SKM-1 (cell line): ENCODE results near the gene ARHGAP30.
"Not testable (repeated sequence)": the region's sequence is repeated elsewhere in the genome, so short reads cannot be mapped to it uniquely, and the experiment has no call there.

Experiments
- DNase-seq: peaks from one replicate; lab custom pipeline; 2025; ENCODE audit not compliant: unreplicated experiment; lab: John Stamatoyannopoulos, UW

The ARHGAP30 gene

GRCh38 chr1:161073474-161074121, 3.9 kb upstream of the ARHGAP30 start:
- no peak for DNase-seq

- DNase-seq: no peak
These were observed 3.2 kb upstream of the ARHGAP30 start for GRCh38 chr1:161072751-161073449.

DNA sequence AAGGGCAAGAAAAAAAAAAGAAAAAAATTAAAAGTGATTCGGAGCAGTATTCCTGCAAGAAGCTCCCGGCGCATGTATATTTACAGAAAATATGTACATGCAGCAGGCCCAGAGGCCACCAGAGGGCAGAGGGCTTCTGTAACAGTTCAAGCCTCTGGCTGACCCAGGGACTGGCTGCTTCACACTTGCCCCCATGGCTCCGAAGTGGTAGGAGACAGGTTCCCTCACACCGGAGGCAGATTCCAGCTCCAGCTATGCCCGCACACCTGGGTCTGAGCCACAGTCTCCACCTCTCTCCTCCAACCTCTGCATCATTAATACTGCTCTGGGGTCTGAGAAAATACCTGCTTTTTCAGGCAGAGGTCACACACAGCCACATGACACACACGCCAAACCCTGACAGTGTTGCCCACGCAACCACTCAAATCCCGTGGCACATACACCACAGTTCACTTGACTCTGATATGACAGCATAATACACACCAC, 2.2 kb upstream of the ARHGAP30 start:
- DNase-seq: peak; percentile 60

DNA sequence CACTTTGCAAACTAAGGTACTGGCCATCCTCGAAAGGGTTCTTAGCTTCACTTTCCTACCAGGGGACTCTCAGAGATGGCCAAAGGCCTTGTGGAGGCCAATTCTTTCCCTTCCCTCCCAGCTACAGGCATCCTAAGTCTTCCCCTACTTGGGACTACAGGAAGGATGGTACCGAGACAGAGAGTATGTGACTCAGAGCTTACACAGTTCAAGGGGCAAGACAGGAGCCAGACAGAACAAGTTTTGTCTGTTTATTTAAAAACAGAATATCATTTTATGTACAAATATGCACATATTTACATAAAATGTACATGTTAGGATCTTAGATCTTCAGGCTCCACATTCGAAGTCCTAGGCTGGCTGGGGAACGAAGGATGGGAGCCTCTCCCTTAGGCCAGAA, 1.1 kb upstream of the ARHGAP30 start:
- DNase-seq: no peak

- DNase-seq: no peak
These were observed 450 bp downstream of the ARHGAP30 start for GRCh38 chr1:161069241-161069640.

- peak; percentile 97 for DNase-seq
These were observed 1.1 kb downstream of the ARHGAP30 start for GRCh38 chr1:161068306-161069234.

GRCh38 chr1:161066694-161067093, 3.0 kb downstream of the ARHGAP30 start:
- no peak for DNase-seq

DNA sequence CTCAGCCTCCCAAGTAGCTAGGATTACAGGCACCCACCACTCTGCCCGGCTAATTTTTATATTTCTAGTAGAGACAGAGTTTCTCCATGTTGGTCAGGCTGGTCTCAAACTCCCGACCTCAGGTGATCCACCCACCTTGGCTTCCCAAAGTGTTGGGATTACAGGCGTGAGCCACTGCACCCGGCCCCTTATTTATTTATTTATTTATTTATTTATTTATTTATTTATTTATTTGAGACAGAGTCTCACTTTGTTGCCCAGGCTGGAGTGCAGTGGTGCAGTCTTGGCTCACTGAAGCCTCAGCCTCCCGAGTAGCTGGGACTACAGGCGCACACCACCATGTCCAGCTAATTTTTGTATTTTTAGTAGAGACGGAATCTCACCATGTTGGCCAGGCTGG, 4.0 kb downstream of the ARHGAP30 start:
- not testable (repeated sequence) for DNase-seq

DNA sequence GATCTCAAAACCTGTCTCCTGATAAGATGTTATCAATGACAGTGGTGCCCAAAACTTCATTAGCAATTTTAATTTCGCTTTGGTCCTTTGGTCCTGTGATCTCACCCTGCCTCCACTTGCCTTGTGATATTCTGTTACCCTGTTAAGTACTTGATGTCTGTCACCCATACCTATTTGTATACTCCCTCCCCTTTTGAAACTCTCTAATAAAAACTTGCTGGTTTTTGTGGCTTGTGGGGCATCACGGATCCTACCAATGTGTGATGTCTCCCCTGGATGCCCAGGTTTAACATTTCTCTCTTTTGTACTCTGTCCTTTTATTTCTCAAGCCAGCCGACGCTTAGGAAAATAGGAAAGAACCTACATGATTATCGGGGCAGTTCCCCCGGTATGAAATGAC, 5.8 kb downstream of the ARHGAP30 start:
- DNase-seq: not testable (repeated sequence)

GRCh38 chr1:161061419-161061818, 8.3 kb downstream of the ARHGAP30 start:
- DNase-seq: no peak

DNA sequence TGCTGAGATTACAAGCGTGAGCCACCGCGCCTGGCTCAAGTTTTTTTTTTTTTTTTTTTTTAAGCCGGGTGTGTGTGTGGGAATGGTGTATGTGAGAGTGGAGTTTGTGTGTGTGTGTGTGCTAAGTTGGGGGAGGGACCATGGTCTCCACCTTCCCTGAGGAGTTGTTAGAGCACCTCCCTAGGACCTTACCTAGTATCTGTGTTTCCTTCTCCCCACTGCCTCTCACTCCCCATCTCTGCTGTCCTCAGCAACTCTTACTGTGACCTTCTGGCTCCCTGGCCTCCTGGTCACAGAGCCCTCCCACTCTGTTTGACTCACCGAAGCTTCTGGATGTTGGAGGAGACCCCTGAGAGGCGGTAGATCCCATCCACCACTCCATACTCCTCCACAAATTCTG, 10.4 kb downstream of the ARHGAP30 start:
- no peak for DNase-seq

GRCh38 chr1:161054805-161055204, 14.9 kb downstream of the ARHGAP30 start:
- DNase-seq: no peak

DNA sequence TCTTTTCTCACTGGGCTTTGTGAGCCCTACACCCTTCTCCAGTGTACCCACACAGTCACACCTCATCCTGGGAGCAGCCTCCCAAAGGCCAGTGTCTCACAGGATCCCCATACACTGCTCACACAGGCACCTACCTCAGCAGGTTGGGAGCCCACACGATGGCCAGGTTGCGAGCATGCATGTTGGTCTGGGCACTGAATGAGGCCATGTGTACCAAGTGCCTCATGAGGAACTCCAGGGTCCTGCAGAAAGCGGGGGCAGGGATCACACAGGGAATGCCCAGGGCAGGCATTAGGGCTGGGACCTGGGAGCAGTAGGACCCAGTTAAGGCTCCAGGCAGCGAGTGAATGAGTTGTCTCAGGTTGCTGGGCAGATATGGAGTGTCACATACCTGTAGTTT, 15.5 kb downstream of the ARHGAP30 start:
- no peak for DNase-seq

GRCh38 chr1:161052899-161053298, 16.8 kb downstream of the ARHGAP30 start:
- DNase-seq: no peak

DNA sequence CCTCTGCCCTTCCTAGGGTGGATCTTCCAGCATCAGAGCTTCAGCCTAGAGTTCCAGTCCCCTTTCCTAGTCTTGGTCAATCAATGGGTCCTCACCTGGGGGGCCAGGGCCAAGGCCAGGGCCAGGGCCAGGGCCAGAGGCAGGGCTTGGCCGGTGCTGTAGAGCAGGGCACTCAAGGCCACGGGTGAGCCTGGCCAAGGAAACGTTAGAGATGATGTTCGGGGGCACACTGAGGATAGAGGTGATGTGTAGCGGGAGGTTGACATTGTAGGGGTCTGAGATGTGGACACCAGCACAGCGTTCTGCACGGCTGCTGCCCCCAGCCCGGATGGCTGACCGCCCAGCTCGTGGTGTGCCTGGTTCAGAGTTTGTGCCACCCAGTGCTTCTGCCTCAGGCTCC, 18.5 kb downstream of the ARHGAP30 start:
- no peak for DNase-seq

GRCh38 chr1:161048949-161049722, 20.6 kb downstream of the ARHGAP30 start:
- no peak for DNase-seq

GRCh38 chr1:161047436-161048420, 22.0 kb downstream of the ARHGAP30 start:
- no peak for DNase-seq

DNA sequence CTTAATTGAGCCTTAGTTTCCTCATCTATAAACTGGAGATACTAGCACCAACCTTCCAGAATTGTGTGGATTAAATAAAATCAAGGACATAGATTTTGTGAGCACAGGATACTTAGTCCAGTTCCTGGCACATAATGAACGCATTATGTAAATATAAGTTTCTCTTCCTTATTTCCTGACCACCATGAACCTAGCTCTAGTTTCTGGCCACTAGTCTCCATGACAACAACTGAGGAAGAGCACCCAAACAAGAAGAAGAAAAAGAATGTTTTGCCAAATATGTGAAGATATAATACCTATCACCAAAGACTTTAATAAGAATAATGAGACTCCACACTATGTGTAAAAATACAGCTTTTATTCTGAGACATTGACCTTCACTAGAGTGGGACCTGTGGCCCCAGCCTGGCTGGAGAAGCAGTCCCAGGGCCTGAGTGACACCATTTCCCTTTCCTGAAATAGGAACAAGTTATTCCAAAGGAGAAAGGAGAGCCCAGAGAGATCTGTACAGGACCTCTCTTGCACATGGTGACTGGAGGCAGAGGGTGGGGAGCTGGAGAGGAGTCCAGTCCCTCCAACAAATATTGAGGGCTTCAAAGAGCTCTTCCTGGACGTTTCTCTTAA, 23.0 kb downstream of the ARHGAP30 start:
- peak; percentile 89 for DNase-seq
